Mucosa of stomach (tissue), 1 donor: ENCODE measurements around the gene CHST8.
"Not testable (repeated sequence)": the region's sequence is repeated elsewhere in the genome, so short reads cannot be mapped to it uniquely, and the experiment has no call there.

Experiments
- H3K27me3 ChIP-seq: one replicate; pipeline ENCODE4 v1.7.0; 2013; ENCODE audit warnings: mild to moderate bottlenecking, low read length; ENCODE audit not compliant: control insufficient read depth, insufficient read depth
- H3K36me3 ChIP-seq: one replicate; pipeline ENCODE4 v1.7.0; 2013; ENCODE audit warnings: low read length; ENCODE audit not compliant: control insufficient read depth, insufficient read depth
- H3K4me1 ChIP-seq: one replicate; pipeline ENCODE4 v1.7.0; 2013; ENCODE audit warnings: mild to moderate bottlenecking, low read length; ENCODE audit not compliant: control insufficient read depth, insufficient read depth
- H3K4me3 ChIP-seq: one replicate; pipeline ENCODE4 v1.7.0; 2013; ENCODE audit warnings: low read length
- H3K9ac ChIP-seq: one replicate; pipeline ENCODE4 v1.7.0; 2013; ENCODE audit warnings: mild to moderate bottlenecking, low read length, moderate library complexity
- H3K9me3 ChIP-seq: one replicate; pipeline ENCODE4 v1.7.0; 2013; ENCODE audit warnings: mild to moderate bottlenecking, low read length, moderate library complexity; ENCODE audit not compliant: control insufficient read depth
- donor health status: Pancreatic carcinoma.

The CHST8 gene

GRCh38 chr19:33814181-33815165, 192.7 kb downstream of the CHST8 start:
- H3K36me3 ChIP-seq, result no peaks in the 10 kb centered on the region

GRCh38 chr19:33815380-33816340, 193.9 kb downstream of the CHST8 start:
- no peak overlapping the region for H3K4me3 ChIP-seq
- H3K9ac ChIP-seq, result no peak overlapping the region
- no peaks in the 10 kb centered on the region for H3K36me3 ChIP-seq
- no peaks in the 10 kb centered on the region for H3K27me3 ChIP-seq
- peaks cover 34% of the 10 kb centered on the region for H3K4me1 ChIP-seq
- H3K9me3 ChIP-seq, result no peaks in the 10 kb centered on the region

More at GRCh38 chr19:33814181-33815165, 192.7 kb downstream of the CHST8 start:
- no peaks in the 10 kb centered on the region for H3K9me3 ChIP-seq
- no peak overlapping the region for H3K4me3 ChIP-seq
- peaks cover 22% of the 10 kb centered on the region for H3K4me1 ChIP-seq
- H3K9ac ChIP-seq, result no peak overlapping the region
- no peaks in the 10 kb centered on the region for H3K27me3 ChIP-seq

- H3K9ac ChIP-seq, result no peak overlapping the region
- H3K4me3 ChIP-seq, result no peak overlapping the region
- no peaks in the 10 kb centered on the region for H3K9me3 ChIP-seq
- peaks cover 39% of the 10 kb centered on the region for H3K4me1 ChIP-seq
- H3K36me3 ChIP-seq, result no peaks in the 10 kb centered on the region
- peaks cover 5% of the 10 kb centered on the region for H3K27me3 ChIP-seq
Measured at GRCh38 chr19:33818411-33818810, 196.7 kb downstream of the CHST8 start.

- not testable (repeated sequence) for H3K9me3 ChIP-seq, H3K4me3 ChIP-seq, H3K9ac ChIP-seq, H3K36me3 ChIP-seq, H3K27me3 ChIP-seq
- peaks cover 39% of the 10 kb centered on the region for H3K4me1 ChIP-seq
Measured at GRCh38 chr19:33819078-33819477, 197.3 kb downstream of the CHST8 start.

- Histone ChIP-seq H3K9ac (peak overlapping the region; percentile 47), H3K27me3 (peaks cover 5% of the 10 kb centered on the region), H3K4me1 (peaks cover 39% of the 10 kb centered on the region), H3K9me3 (no peaks in the 10 kb centered on the region), H3K36me3 (no peaks in the 10 kb centered on the region), H3K4me3 (peak overlapping the region; percentile 12)
Measured at GRCh38 chr19:33819506-33819879, 197.7 kb downstream of the CHST8 start.

- H3K27me3 ChIP-seq, result peaks cover 5% of the 10 kb centered on the region
- peak overlapping the region; percentile 47 for H3K9ac ChIP-seq
- peak overlapping the region; percentile 12 for H3K4me3 ChIP-seq
- no peaks in the 10 kb centered on the region for H3K36me3 ChIP-seq
- no peaks in the 10 kb centered on the region for H3K9me3 ChIP-seq
- H3K4me1 ChIP-seq, result peaks cover 35% of the 10 kb centered on the region
Measured at GRCh38 chr19:33819880-33820781, 198.4 kb downstream of the CHST8 start.

- Histone ChIP-seq H3K9ac (no peak overlapping the region), H3K9me3 (no peaks in the 10 kb centered on the region)
Measured at GRCh38 chr19:33821871-33822270, 200.1 kb downstream of the CHST8 start.

More at GRCh38 chr19:33821871-33822270, 200.1 kb downstream of the CHST8 start:
- Histone ChIP-seq H3K4me3 (no peak overlapping the region), H3K4me1 (peaks cover 24% of the 10 kb centered on the region), H3K36me3 (no peaks in the 10 kb centered on the region), H3K27me3 (peaks cover 5% of the 10 kb centered on the region)
